Endothelial cell of umbilical vein (primary cell): ENCODE data around the gene SLC9A3. TPM values are rescaled to one million over a fixed set of nuclear protein-coding genes. Genes with fewer than 3 reads are reported as not detected.

Source experiments
- BruUV-seq: library from RNA; stranded (reverse); fragments of 400-500 nt; replicated peaks from 2 replicates; lab custom pipeline; 2021; lab: Mats Ljungman, UMichigan
- CTCF ChIA-PET: fragments of 300-600, 350-600 bp; sonication (Branson Sonifier 250); formaldehyde crosslinking; loops from one replicate; lab custom pipeline; 2021; ENCODE audit warnings: antibody characterized with exemption, inconsistent platforms; lab: Charles Lee
- POLR2A ChIA-PET: fragments of 300-600, 350-600 bp; sonication (Branson Sonifier 250); formaldehyde crosslinking; loops from one replicate; lab custom pipeline; 2021; ENCODE audit warnings: antibody characterized with exemption, inconsistent platforms; lab: Charles Lee
- DNase-seq: peaks from one replicate; pipeline ENCODE4 v3.0.0-alpha.2; 2011; ENCODE audit warnings: low read depth, low spot score
- FAIRE-seq: peaks from 2 replicates; lab custom pipeline; 2011; peaks lifted over from hg19 to GRCh38; lab: Jason Lieb, UNC
- H2AFZ ChIP-seq: 2 replicates; pipeline ENCODE4 v1.6.0; 2012; ENCODE audit warnings: low read depth, low read length, control low read depth, inconsistent platforms
- H3K27ac ChIP-seq: 2 replicates; pipeline ENCODE4 v1.5.1; 2011; ENCODE audit warnings: low read depth, mild to moderate bottlenecking, control low read depth, low read length, moderate library complexity; ENCODE audit not compliant: insufficient read depth
- H3K27me3 ChIP-seq, 2 experiments: 2 replicates each; pipeline versions ENCODE4 v1.6.0 to v1.6.1; 2011; ENCODE audit warnings: low read length in 2 of 2, mixed read lengths in 1 of 2; ENCODE audit not compliant: control insufficient read depth in 2 of 2, insufficient read depth in 2 of 2
- H3K36me3 ChIP-seq, 2 experiments: 2 replicates in 1 of 2; 3 replicates in 1 of 2; pipeline ENCODE4 v1.5.1; 2011; ENCODE audit warnings: low read length in 2 of 2, mild to moderate bottlenecking in 1 of 2, moderate library complexity in 1 of 2; ENCODE audit not compliant: control insufficient read depth in 2 of 2, insufficient read depth in 2 of 2; ENCODE audit errors: extremely low read depth in 1 of 2
- H3K4me1 ChIP-seq: 3 replicates; pipeline ENCODE4 v1.5.1; 2011; ENCODE audit warnings: mild to moderate bottlenecking, low read length; ENCODE audit not compliant: control insufficient read depth, insufficient read depth; ENCODE audit errors: extremely low read depth
- H3K4me2 ChIP-seq: 2 replicates; pipeline ENCODE4 v1.6.1; 2011; ENCODE audit warnings: low read length, control low read depth, mixed read lengths; ENCODE audit not compliant: insufficient read depth
- H3K4me3 ChIP-seq, 3 experiments: fragments of 200-600 bp in 1 of 3; sonication (generic), shearing (Covaris generic) in 1 of 3; replicated peaks in 1 of 3; 2 replicates each; pipeline ENCODE4 v1.5.1; 2011 to 2016; ENCODE audit warnings: control low read depth in 3 of 3, low read length in 3 of 3, mild to moderate bottlenecking in 2 of 3, inconsistent platforms in 1 of 3, low read depth in 1 of 3, moderate library complexity in 1 of 3; ENCODE audit not compliant: insufficient read depth in 1 of 3
- H3K79me2 ChIP-seq: 2 replicates; pipeline ENCODE4 v1.6.0; 2012; ENCODE audit warnings: low read length, inconsistent platforms; ENCODE audit not compliant: control insufficient read depth, insufficient read depth
- H3K9ac ChIP-seq: replicated peaks from 2 replicates; pipeline ENCODE3; 2011; ENCODE audit warnings: low read length, control low read depth; ENCODE audit not compliant: insufficient read depth; ENCODE audit errors: extremely low read depth
- H3K9me1 ChIP-seq: replicated peaks from 3 replicates; pipeline ENCODE4 v1.6.0; 2011; ENCODE audit warnings: mild to moderate bottlenecking, low read length; ENCODE audit not compliant: control insufficient read depth, insufficient read depth; ENCODE audit errors: extremely low read depth
- H3K9me3 ChIP-seq: replicated peaks from 2 replicates; pipeline ENCODE4 v1.5.1; 2012; ENCODE audit warnings: low read length, inconsistent platforms; ENCODE audit not compliant: control insufficient read depth, insufficient read depth
- H4K20me1 ChIP-seq: replicated peaks from 2 replicates; pipeline ENCODE3; 2011; ENCODE audit warnings: mild to moderate bottlenecking, low read length; ENCODE audit not compliant: control insufficient read depth, insufficient read depth; ENCODE audit errors: extremely low read depth
- EZH2 ChIP-seq: IDR thresholded peaks from 2 replicates; pipeline ENCODE4 v1.6.1; 2012; ENCODE audit warnings: borderline replicate concordance, low read depth, mild to moderate bottlenecking, moderate library complexity, low read length, inconsistent platforms; ENCODE audit not compliant: severe bottlenecking
- FOS ChIP-seq: IDR thresholded peaks from 2 replicates; pipeline ENCODE4 v1.6.1; 2011; ENCODE audit warnings: mild to moderate bottlenecking, low read length, moderate library complexity, borderline replicate concordance; ENCODE audit not compliant: insufficient read depth
- GATA2 ChIP-seq: IDR thresholded peaks from 2 replicates; pipeline ENCODE4 v1.7.0; 2011; ENCODE audit warnings: low read depth, mild to moderate bottlenecking, moderate library complexity, mixed read lengths, low read length; ENCODE audit not compliant: insufficient read length, insufficient read depth
- JUN ChIP-seq: IDR thresholded peaks from 2 replicates; pipeline ENCODE4 v1.6.1; 2011; ENCODE audit warnings: borderline replicate concordance, low read depth; ENCODE audit not compliant: insufficient read length, insufficient read depth
- MYC ChIP-seq: IDR thresholded peaks from one replicate; pipeline ENCODE4 v1.6.1; 2011; ENCODE audit warnings: mild to moderate bottlenecking, low read depth, low read length
- POLR2A ChIP-seq: IDR thresholded peaks from 2 replicates; pipeline ENCODE4 v1.6.1; 2012; ENCODE audit warnings: low read depth, mild to moderate bottlenecking, control low read depth, low read length
- POLR2AphosphoS5 ChIP-seq: IDR thresholded peaks from 2 replicates; pipeline ENCODE4 v1.6.1; 2012; ENCODE audit warnings: low read depth, mild to moderate bottlenecking, control low read depth, low read length, moderate library complexity; ENCODE audit not compliant: insufficient read depth
- dilution Hi-C: fragments of 300-500 bp; cut with MboI; formaldehyde crosslinking; loops from one replicate; pipeline ENCODE4 v1.15.0; 2019; ENCODE audit warnings: low sequenced_read_pairs; ENCODE audit not compliant: extremely low pct_ligation_motif_present
- intact Hi-C: fragments of 100-400 bp; cut with micrococcal nuclease; formaldehyde crosslinking; loops from one replicate; pipeline ENCODE4 v1.10.0; 2022
- polyA plus RNA-seq, 4 experiments: library from polyadenylated mRNA; depleted of rRNA in 3 of 4; stranded (reverse) in 3 of 4; unstranded in 1 of 4; fragments of >200 nt; gene quantifications; 2 replicates each; pipeline versions ENCODE4 v1.2.1 to v1.2.3, GENCODE V29; 2011 to 2012; ENCODE audit warnings: missing spikeins in 1 of 4
- total RNA-seq: library from RNA; stranded (reverse); gene quantifications from 2 replicates; pipeline ENCODE4 v1.2.3, GENCODE V29; 2021
- TF ChIP-seq, protein P1 (sequence below), 2 donors: IDR thresholded peaks; 1 replicate in 1 of 2; 2 replicates in 1 of 2; pipeline ENCODE4 v1.5.1; 2011; ENCODE audit warnings: low read length in 2 of 2, mild to moderate bottlenecking in 2 of 2, moderate library complexity in 2 of 2, control low read depth in 1 of 2, inconsistent platforms in 1 of 2, low read depth in 1 of 2; ENCODE audit not compliant: insufficient read depth in 1 of 2; ENCODE audit errors: extremely low read depth in 1 of 2
- TF ChIP-seq, protein P2 (sequence below): IDR thresholded peaks from 2 replicates; pipeline ENCODE4 v1.6.1; 2011; ENCODE audit not compliant: insufficient read depth, insufficient read length

Gene SLC9A3
- total and polyA plus RNA-seq, 2 donors (not counting 3 experiments of a cell fraction or from before 2014, with no cell fraction given) = 0.79 to 0.82 TPM

DNA sequence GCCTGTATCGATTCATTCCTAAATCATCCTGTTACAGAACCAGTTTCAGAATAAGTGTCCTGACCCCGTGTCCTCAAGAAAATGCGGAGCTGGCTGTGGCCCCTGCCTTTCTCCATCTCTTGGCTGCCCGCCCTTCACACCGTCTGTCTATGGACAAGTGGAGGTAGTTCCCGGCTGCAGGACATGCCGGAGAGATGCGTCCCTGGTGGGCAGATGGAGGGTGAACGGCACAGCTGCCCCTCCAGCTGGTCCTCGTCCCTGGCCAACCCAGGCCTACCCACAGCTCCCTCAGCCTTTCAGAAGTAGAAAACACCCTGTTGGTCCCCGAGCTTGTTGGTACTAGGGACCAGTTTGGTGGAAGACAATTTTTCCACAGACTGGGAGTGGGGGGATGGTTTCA is 96.0 kb downstream of the SLC9A3 start:
- intact Hi-C loops (no loop called here), dilution Hi-C loops (no loop called here)
- H3K9ac ChIP-seq = no peak overlapping the region
- POLR2A ChIA-PET = no interaction called here
- no peak overlapping the region for H3K4me2 ChIP-seq
- no peak overlapping the region for H2AFZ ChIP-seq
- CTCF ChIA-PET = interaction anchor here (1.2 to 4.1 kb wide), 5 partner anchors 14 to 240 kb away, joined by 5 to 21 read pairs (median 11); partner anchors contain the start of gene AHRR
- TF ChIP-seq, protein P1, sequence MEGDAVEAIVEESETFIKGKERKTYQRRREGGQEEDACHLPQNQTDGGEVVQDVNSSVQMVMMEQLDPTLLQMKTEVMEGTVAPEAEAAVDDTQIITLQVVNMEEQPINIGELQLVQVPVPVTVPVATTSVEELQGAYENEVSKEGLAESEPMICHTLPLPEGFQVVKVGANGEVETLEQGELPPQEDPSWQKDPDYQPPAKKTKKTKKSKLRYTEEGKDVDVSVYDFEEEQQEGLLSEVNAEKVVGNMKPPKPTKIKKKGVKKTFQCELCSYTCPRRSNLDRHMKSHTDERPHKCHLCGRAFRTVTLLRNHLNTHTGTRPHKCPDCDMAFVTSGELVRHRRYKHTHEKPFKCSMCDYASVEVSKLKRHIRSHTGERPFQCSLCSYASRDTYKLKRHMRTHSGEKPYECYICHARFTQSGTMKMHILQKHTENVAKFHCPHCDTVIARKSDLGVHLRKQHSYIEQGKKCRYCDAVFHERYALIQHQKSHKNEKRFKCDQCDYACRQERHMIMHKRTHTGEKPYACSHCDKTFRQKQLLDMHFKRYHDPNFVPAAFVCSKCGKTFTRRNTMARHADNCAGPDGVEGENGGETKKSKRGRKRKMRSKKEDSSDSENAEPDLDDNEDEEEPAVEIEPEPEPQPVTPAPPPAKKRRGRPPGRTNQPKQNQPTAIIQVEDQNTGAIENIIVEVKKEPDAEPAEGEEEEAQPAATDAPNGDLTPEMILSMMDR (IDR thresholded peaks at IDR 0.05; ENCODE audit: extremely low read depth in 1 of 2, insufficient read depth in 1 of 2, low read depth in 1 of 2, low read length in 2 of 2) = no peak
- no peak for TF ChIP-seq GATA2
- no peak for TF ChIP-seq POLR2AphosphoS5
- no peak for TF ChIP-seq MYC
- no peak for TF ChIP-seq FOS
- no peak for TF ChIP-seq JUN
- TF ChIP-seq POLR2A = no peak
- TF ChIP-seq, protein P2, sequence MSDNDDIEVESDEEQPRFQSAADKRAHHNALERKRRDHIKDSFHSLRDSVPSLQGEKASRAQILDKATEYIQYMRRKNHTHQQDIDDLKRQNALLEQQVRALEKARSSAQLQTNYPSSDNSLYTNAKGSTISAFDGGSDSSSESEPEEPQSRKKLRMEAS = no peak
- no peak for TF ChIP-seq EZH2
- no peak overlapping the region for H3K4me3 ChIP-seq
- no peaks in the 10 kb centered on the region for H3K9me3 ChIP-seq
- no peaks in the 10 kb centered on the region for H3K79me2 ChIP-seq
- H4K20me1 ChIP-seq = no peaks in the 10 kb centered on the region
- DNase-seq = no peak
- H3K9me1 ChIP-seq = no peaks in the 10 kb centered on the region
- no peak overlapping the region for H3K27ac ChIP-seq
- no peaks in the 10 kb centered on the region for H3K36me3 ChIP-seq
- no peak for FAIRE-seq
- H3K4me1 ChIP-seq = no peaks in the 10 kb centered on the region
- no TSS peak for BruUV-seq
- H3K27me3 ChIP-seq = no peaks in the 10 kb centered on the region
